Activated naive CD4-positive, alpha-beta T cell treated with anti-CD3 and anti-CD28 coated beads, Interleukin-2, amount 50 U/mL, for 72 hours (primary cell): ENCODE results near the gene MGAT1. TPM values are rescaled to one million over a fixed set of nuclear protein-coding genes. Genes with fewer than 3 reads are reported as not detected.
"Not testable (repeated sequence)": the region's sequence is repeated elsewhere in the genome, so short reads cannot be mapped to it uniquely, and the experiment has no call there.

ENCODE experiments used
- ATAC-seq, 2 donors: fragments of 150-1000 bp; cut with Tn5 transposase; 2 replicates each; pipeline ENCODE4 v1.10.0; 2021; ENCODE audit warnings: mild to moderate bottlenecking in 2 of 2, moderate library complexity in 2 of 2
- DNase-seq, 2 donors: peaks; one replicate each; pipeline ENCODE4 v3.0.0; 2021 to 2022; ENCODE audit warnings: low spot score in 2 of 2
- H3K27ac Mint-ChIP-seq, 2 donors: one replicate each; pipeline ENCODE4 v1.8.0; 2022; ENCODE audit warnings: mild to moderate bottlenecking in 2 of 2, mixed read lengths in 2 of 2
- H3K36me3 Mint-ChIP-seq, 2 donors: one replicate each; pipeline ENCODE4 v1.8.0; 2022; ENCODE audit warnings: mixed read lengths in 2 of 2
- H3K9me3 Mint-ChIP-seq, 2 donors: one replicate each; pipeline ENCODE4 v1.8.0; 2022; ENCODE audit warnings: mixed read lengths in 2 of 2
- total RNA-seq, 2 donors: library from RNA; stranded (reverse); gene quantifications; one replicate each; pipeline ENCODE4 v1.2.3, GENCODE V29; 2022

Gene MGAT1
- total RNA-seq, 2 donors from 2014 or later = 130 to 157 TPM

DNA sequence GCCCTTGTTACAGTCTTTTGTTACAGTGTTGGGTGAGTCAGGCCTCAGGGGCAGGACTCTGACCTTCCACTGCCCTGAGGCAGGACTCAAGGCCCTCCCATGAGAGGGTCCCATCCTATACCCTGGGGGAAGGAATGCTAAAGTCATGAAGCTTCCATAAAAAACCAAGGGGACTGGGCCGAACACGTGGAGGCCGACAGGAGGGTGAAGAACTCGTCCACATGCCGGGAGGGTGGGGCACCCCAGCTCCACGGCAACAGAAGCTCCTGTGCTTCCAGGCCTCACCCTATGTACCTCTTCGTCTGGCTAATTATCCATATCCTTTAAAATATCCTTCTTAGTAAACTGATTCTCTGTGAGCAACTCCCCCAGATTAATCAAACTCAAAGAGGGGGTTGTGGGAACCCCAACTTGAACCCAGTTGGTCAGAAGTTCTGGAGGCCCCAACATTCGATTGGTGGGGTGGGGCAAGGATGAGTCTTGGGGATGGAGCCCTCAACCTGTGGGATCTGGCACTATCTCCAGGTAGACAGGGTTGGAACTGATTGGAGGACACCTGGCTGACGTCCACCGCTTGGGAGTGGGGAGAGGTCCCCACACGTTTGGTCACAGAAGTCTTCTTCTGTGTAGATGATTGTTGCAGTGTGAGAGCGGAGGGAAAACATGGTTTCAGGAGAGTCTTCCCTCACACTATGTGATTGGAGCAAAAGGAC is 19.1 kb downstream of the MGAT1 start:
- peak overlapping the region in 1 of 2 donors; percentile 58 for H3K27ac Mint-ChIP-seq
- DNase-seq (no peak), ATAC-seq (no peak)
- H3K36me3 Mint-ChIP-seq = no peaks in the 10 kb centered on the region
- H3K9me3 Mint-ChIP-seq = no peaks in the 10 kb centered on the region

DNA sequence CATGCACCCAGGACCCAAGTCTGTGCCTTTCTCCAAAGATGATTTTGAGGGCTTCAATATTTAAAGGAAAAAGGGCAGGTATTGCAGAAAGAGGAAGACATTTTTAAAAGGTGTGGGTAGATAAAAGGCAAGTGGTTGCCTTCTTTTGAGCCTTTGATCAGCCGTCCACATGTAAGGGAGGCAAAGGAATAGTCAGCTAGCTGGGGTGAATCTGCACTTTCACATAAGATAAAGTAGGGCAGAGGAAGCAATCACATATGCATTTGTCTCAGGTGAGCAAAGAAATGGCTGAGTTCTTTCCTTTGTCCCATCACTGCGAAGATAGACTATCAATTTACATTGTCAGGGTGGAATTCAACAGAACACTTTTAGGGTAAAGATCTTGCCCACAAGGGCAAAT is 19.9 kb downstream of the MGAT1 start:
- H3K36me3 Mint-ChIP-seq = no peaks in the 10 kb centered on the region
- no peak for ATAC-seq
- H3K27ac Mint-ChIP-seq = no peak overlapping the region
- DNase-seq = no peak
- no peaks in the 10 kb centered on the region for H3K9me3 Mint-ChIP-seq

DNA sequence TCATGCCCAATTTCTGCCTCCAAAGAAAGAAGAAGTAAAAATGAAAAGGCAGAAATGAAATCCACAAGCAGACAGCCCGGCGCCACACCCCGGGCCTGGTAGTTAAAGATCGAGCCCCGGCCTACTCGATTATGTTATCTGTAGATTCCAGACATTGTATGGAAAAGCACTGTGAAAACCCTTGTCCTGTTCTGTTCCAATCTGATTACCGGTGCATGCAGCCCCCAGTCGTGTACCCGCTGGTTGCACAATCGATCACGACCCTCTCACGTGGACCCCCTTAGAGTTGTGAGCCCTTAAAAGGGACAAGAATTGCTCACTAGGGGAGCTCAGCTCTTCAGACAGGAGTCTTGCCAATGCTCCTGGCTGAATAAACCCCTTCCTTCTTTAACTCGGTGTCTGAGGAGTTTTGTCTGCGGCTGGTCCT is 20.7 kb downstream of the MGAT1 start:
- ATAC-seq, H3K36me3 Mint-ChIP-seq: not testable (repeated sequence)

DNA sequence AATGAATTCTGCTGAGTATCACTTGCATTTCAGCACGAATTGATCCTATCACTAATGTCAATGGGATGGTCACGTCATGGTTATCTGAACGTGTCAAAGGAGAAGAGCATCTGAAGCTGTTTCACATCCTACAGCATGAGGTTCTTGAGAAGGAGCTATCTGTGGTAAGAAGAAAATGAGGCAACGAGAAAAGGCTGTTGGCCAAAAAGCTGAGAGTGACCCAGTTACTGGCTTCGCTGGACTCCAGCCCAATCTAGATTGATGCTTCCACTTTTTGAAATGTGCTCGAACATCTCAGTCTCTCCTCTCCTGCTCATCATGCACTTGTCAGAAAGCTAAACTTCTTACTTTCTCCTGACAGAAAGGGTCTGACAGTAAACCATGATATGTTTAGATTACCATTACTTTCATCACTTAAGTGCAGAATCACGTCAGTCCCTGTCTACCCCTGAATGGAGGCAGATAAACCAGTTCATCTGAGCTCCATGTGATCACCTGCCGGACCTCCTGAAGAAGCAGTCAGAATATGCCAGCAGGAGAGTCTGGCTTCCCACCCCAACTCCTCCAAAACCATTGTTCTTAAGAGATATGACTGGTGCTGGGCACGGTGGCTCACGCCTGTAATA is 22.5 kb downstream of the MGAT1 start:
- DNase-seq (no peak), ATAC-seq (no peak)
- H3K9me3 Mint-ChIP-seq = no peaks in the 10 kb centered on the region
- H3K27ac Mint-ChIP-seq = no peak overlapping the region
- H3K36me3 Mint-ChIP-seq = no peaks in the 10 kb centered on the region

More for the DNA sequence above, 20.7 kb downstream of the MGAT1 start:
- not testable (repeated sequence) for H3K27ac Mint-ChIP-seq, DNase-seq, H3K9me3 Mint-ChIP-seq

DNA sequence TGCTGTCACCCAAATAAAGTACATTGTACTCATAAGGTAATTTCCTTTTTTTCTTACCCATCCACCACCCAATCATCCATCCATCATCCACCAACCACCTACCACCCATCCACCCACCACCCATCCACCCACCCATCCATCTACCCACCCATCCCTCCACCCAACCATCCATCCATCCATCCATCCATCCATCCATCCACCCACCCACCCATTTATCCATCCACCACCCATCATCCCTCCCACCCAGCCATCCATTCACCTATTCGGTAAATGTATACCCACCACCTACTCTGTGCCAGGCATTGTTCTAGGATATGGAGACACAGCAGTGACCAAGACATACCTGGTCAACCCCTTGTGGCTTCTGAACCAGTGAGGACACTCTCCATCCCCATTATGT is 25.1 kb downstream of the MGAT1 start:
- Mint-ChIP-seq H3K27ac (no peak overlapping the region), H3K9me3 (peaks cover 0 to 7% of the 10 kb centered on the region in 2 donors), H3K36me3 (peaks cover 2 to 7% of the 10 kb centered on the region in 2 donors)
- DNase-seq (no peak), ATAC-seq (peak in 1 of 2 donors; percentile 46)

DNA sequence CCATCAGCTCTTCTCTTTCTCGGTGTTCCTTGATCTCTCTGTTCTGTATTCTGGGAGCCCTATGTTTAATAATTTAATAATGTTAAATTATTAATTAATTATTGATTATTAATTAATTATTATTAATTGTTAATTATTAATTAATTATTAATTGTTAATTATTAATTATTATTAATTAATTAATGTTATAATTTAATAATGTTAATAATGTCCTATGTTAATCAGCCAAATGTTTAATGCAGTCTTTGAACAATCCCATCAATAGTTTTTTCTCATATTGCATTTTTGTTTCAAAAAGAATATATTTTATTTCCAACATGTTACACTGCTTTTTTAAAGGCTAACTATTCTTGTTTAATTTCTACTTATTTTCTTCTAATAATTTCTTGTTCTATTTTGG is 26.2 kb downstream of the MGAT1 start:
- H3K27ac Mint-ChIP-seq = no peak overlapping the region
- DNase-seq = no peak
- peaks cover 7 to 10% of the 10 kb centered on the region in 2 donors for H3K36me3 Mint-ChIP-seq
- no peak for ATAC-seq
- peaks cover 0 to 7% of the 10 kb centered on the region in 2 donors for H3K9me3 Mint-ChIP-seq

DNA sequence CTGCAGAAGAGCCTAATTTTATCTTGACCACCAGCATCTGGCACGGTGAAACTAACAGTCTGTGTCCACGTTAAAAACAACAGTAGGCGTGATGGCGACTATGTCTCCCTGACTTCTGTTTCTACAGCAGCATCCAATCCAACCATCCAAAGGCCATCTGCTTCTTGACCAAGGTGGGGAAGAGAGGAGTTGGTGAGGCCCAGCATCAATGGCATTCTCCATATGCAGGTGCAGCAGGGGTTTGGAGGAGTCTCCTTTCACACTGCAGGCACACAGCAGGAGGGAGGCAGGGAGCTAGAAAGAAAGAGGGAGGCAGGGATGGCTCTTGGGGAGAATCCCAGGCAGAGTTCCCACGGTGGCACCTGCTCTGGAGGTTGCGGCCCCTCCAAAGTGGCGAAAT is 27.0 kb downstream of the MGAT1 start:
- ATAC-seq = no peak
- peaks cover 7 to 10% of the 10 kb centered on the region in 2 donors for H3K36me3 Mint-ChIP-seq
- H3K9me3 Mint-ChIP-seq = peaks cover 0 to 7% of the 10 kb centered on the region in 2 donors
- no peak for DNase-seq
- no peak overlapping the region for H3K27ac Mint-ChIP-seq

DNA sequence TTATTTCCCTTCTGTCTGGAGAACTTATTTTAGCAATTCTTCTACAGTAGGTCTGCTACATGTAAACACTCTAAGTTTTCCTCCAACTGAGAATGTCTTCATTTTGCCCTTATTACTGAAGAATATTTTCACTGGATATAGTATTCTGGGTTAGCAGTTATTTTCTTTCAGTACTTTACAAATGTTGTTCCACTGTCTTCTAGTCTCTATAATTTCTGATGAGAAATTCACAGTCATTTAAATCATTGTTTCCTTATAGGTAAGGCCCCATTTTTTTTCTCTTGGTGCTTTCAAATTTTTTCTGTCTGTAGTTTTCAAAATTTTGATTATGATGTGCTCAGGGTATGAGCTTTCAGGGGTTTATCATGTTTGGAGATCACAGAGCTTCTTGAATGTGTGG is 30.8 kb downstream of the MGAT1 start:
- H3K36me3 Mint-ChIP-seq = peaks cover 7 to 10% of the 10 kb centered on the region in 2 donors
- peaks cover 0 to 7% of the 10 kb centered on the region in 2 donors for H3K9me3 Mint-ChIP-seq
- DNase-seq = no peak
- no peak for ATAC-seq
- H3K27ac Mint-ChIP-seq = no peak overlapping the region

DNA sequence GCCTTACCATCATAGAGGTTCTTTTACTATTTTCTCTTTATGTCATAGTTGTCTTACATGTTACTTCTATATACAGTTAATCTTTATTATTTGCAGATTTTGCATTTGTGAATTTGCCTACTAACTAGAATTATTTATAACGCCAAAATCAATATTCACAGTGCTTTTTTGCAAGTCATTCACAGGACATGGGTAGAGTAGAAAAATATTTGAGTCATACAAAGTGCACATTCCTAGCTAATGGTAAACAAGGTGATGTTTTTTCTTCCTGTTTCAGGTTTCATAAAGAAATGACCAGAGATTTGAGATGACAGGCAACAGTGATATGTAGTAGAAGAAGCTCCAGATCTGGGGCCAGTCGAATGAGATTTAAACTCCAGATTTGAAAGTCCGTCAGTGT is 32.8 kb downstream of the MGAT1 start:
- Mint-ChIP-seq H3K27ac (no peak overlapping the region), H3K36me3 (peaks cover 10% of the 10 kb centered on the region in 2 donors), H3K9me3 (peaks cover 0 to 11% of the 10 kb centered on the region in 2 donors)
- DNase-seq = no peak
- ATAC-seq = no peak

DNA sequence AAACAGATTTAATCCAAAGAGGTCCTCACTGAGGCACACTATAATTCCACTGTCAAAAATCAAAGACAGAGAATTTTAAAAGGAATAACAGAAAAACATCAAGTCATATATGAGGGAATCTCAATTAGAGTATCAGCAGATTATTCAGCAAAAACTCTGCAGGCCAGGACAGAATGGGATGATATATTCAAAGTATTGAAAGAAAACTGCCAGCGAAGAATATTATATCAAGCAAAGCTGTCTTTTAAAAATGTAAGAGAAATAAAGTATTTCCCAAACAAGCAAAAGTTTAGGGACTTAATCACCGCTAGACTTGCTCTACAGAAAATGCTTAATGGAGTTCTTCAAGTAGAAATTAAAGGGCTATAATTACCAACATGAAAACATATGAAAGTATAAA is 47.0 kb downstream of the MGAT1 start:
- Mint-ChIP-seq H3K9me3 (peaks cover 6 to 11% of the 10 kb centered on the region in 2 donors), H3K27ac (no peak overlapping the region), H3K36me3 (peaks cover 0 to 33% of the 10 kb centered on the region in 2 donors)
- ATAC-seq = no peak
- DNase-seq = no peak

DNA sequence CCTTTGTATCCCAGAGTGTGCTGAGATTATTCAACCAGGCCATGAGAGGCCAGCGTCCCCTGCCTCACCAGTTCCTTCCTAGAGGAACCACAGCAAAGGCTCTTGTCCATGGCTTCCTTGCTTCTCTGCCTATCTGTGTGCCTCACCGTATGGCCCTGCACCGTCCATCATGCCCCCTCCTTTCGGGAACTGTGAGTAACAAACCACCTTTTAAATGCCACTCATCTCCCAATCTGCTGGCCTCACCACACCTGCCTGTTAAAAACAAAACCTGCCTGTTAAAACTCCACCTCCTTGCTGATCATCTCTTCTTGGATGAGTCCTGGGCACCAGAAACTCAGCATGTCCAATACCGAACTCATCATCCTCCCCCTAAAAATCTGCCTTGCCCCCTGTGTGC is 58.4 kb downstream of the MGAT1 start:
- Mint-ChIP-seq H3K9me3 (no peaks in the 10 kb centered on the region), H3K27ac (no peak overlapping the region), H3K36me3 (no peaks in the 10 kb centered on the region)
- DNase-seq (no peak), ATAC-seq (no peak)

DNA sequence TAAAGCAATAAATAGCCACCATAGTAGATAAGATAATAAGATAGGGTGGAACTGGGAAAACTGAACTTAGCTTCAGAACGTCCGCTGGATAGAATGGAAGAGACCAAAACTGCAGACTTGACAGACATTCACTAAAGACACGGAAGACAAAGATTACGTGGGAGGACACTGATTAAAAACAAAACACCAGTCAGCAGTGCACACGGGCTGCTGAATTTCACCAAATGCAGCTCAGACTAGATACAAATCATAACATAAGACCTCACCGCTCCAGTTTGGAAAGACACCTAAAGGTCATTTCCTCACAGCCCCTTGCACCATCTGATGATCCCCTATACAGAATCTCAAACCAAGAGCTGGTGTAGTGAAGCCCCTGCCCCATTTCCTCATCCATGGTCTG is 59.9 kb downstream of the MGAT1 start:
- DNase-seq = no peak
- no peaks in the 10 kb centered on the region for H3K36me3 Mint-ChIP-seq
- H3K27ac Mint-ChIP-seq = no peak overlapping the region
- ATAC-seq = no peak
- no peaks in the 10 kb centered on the region for H3K9me3 Mint-ChIP-seq

DNA sequence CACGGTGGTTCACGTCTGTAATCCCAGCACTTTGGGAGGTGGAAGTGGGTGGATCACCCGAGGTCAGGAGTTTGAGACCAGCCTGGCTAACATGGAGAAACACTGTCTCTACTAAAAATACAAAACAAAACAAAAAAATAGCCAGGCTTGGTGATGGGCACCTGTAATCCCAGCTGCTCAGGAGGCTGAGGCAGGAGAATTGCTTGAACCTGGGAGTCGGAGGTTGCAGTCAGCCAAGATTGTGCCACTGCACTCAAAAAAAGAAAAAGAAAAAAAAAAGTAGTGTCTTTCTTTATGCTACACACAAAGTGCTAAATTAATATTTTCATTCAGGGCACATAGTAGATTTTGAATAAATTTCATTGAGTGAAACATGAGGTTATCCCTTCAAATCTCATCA is 61.7 kb downstream of the MGAT1 start:
- not testable (repeated sequence) for H3K27ac Mint-ChIP-seq, H3K36me3 Mint-ChIP-seq, DNase-seq, ATAC-seq, H3K9me3 Mint-ChIP-seq

DNA sequence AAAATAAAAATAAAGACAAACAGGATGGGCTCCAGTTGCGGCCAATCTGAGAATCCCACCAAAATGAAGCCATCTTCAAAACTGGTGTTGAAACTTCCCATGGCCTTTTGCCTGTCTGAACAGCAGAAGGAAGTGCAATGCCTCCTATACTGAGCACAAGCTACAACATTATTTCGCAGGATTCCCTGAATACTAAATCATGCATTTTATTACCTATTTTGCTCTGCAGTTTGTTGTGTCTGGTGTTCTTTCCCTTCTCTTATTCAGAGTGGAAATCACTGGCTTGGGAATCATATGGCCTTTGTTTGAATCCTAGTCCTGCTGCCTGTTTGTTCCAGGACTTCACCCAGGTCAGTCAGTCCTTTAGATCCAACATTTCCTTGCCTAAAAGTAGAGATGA is 62.6 kb downstream of the MGAT1 start, which contains the start of gene OR2Y1:
OR2Y1 (minus strand) TSS at position 101 of the 400 bp plus-strand sequence; CDS start at position 101, 0 bp downstream.
- Mint-ChIP-seq H3K36me3 (no peaks in the 10 kb centered on the region), H3K27ac (no peak within 1 kb of the TSS), H3K9me3 (no peaks in the 10 kb centered on the region)
- ATAC-seq = no peak
- DNase-seq = no peak

DNA sequence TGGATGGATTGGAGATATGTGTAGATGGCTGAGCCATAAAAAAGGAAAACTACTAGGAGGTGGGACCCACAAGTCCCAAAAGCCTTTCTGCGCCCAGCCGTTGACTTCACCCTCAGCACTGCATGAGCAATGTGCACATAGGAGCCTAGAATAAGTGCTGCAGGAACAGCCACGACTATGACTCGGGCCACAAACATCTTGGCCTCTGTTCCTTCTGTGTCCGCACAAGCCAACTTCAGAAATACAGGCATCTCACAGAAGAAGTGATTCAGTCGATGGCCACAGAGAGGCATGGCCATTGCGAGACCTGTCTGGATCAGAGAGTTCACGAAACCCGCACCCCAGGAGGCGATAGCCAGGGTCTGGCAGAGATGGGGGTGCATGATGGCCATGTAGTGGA is 63.3 kb downstream of the MGAT1 start:
- H3K27ac Mint-ChIP-seq = no peak overlapping the region
- H3K9me3 Mint-ChIP-seq = no peaks in the 10 kb centered on the region
- H3K36me3 Mint-ChIP-seq = no peaks in the 10 kb centered on the region
- DNase-seq = no peak
- no peak for ATAC-seq

DNA sequence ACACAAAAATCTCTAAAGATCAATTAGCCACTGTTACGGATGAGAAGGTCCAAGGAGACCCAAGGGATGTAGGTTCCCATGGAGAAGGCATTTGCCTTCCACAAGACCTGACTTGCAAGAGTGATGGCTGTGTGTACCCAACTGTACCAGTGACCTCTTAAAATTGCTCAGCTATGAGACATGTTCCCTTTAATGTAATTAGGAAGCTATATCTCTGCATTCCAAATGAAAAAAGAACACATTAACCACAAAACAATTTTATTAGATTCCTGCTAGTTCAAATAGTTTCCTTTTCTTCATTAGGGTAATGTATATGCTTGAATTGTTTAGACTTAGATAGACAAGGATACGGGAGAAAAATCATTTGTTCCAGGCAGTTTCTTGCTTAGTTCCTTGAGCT is 66.1 kb downstream of the MGAT1 start:
- ATAC-seq (no peak), DNase-seq (no peak)
- no peaks in the 10 kb centered on the region for H3K36me3 Mint-ChIP-seq

More for the DNA sequence above, 66.1 kb downstream of the MGAT1 start:
- Mint-ChIP-seq H3K27ac (no peak overlapping the region), H3K9me3 (no peaks in the 10 kb centered on the region)
